ENCODE data around the gene RAPGEF1. TPM values are rescaled to one million over a fixed set of nuclear protein-coding genes. Genes with fewer than 3 reads are reported as not detected.
"Not testable (repeated sequence)": the region's sequence is repeated elsewhere in the genome, so short reads cannot be mapped to it uniquely, and the experiment has no call there.

RAPGEF1 gene
- total and polyA plus RNA-seq, 2 donors (not counting 1 experiment from before 2014, with no cell fraction given), result 33.3 to 42.8 TPM

DNA sequence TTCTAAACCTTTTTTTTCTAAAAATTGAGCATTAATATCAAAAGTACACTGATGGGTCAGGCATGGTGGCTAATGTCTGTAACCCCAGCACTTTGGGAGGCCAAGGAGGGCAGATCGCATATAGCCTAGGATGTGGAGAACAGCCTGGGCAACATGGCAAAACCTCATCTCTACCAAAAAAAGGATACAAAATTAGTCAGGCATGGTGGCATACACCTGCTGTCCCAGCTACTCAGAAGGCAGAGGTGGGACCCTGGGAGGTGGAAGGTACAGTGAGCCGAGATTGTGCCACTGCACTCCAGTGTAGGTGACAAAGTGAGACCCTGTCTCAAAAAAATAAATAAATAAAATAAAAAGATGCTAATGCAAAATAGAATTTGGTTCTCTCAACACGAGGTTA is 49.4 kb downstream of the RAPGEF1 start:
- no peaks in the 10 kb centered on the region for H4K20me1 ChIP-seq (ENCODE audit: control insufficient read depth, extremely low read depth, insufficient read depth, low read length)
- no peak for DNase-seq (ENCODE audit: low read depth in 2 of 2)
- no peak overlapping the region for H3K4me3 ChIP-seq (replicated peaks in 1 of 4; ENCODE audit: control extremely low read depth in 1 of 4, insufficient read depth in 1 of 4, low read depth in 3 of 4, low read length in 4 of 4)
- no peak overlapping the region for H2AFZ ChIP-seq (ENCODE audit: low read length)
- peaks cover 8% of the 10 kb centered on the region for H3K79me2 ChIP-seq (ENCODE audit: control insufficient read depth, insufficient read depth, low read length)
- no peaks in the 10 kb centered on the region for H3K9me3 ChIP-seq (ENCODE audit: control insufficient read depth, insufficient read depth, low read depth, low read length)
- H3K27me3 ChIP-seq (ENCODE audit: control insufficient read depth, insufficient read depth, low read length), result no peaks in the 10 kb centered on the region
- H3K27ac ChIP-seq (ENCODE audit: insufficient read depth, low read length), result no peak overlapping the region
- no peaks in the 10 kb centered on the region for H3K36me3 ChIP-seq (ENCODE audit: control insufficient read depth, insufficient read depth, low read length)
- H3K9ac ChIP-seq (ENCODE audit: insufficient read depth, low read length), result no peak overlapping the region
- TF ChIP-seq, protein P1, sequence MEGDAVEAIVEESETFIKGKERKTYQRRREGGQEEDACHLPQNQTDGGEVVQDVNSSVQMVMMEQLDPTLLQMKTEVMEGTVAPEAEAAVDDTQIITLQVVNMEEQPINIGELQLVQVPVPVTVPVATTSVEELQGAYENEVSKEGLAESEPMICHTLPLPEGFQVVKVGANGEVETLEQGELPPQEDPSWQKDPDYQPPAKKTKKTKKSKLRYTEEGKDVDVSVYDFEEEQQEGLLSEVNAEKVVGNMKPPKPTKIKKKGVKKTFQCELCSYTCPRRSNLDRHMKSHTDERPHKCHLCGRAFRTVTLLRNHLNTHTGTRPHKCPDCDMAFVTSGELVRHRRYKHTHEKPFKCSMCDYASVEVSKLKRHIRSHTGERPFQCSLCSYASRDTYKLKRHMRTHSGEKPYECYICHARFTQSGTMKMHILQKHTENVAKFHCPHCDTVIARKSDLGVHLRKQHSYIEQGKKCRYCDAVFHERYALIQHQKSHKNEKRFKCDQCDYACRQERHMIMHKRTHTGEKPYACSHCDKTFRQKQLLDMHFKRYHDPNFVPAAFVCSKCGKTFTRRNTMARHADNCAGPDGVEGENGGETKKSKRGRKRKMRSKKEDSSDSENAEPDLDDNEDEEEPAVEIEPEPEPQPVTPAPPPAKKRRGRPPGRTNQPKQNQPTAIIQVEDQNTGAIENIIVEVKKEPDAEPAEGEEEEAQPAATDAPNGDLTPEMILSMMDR (conservative IDR thresholded peaks at IDR 0.05 in 1 of 2, IDR thresholded peaks at IDR 0.05 in 1 of 2; ENCODE audit: low read depth in 1 of 2, low read length in 2 of 2), result no peak
- TF ChIP-seq EZH2 (IDR thresholded peaks at IDR 0.05; ENCODE audit: low read length, missing control alignments), result no peak
- no peak overlapping the region for H3K4me2 ChIP-seq (ENCODE audit: extremely low read depth, insufficient read depth, low read length)
- H3K4me1 ChIP-seq (ENCODE audit: control insufficient read depth, extremely low read depth, insufficient read depth, low read length), result no peaks in the 10 kb centered on the region

DNA sequence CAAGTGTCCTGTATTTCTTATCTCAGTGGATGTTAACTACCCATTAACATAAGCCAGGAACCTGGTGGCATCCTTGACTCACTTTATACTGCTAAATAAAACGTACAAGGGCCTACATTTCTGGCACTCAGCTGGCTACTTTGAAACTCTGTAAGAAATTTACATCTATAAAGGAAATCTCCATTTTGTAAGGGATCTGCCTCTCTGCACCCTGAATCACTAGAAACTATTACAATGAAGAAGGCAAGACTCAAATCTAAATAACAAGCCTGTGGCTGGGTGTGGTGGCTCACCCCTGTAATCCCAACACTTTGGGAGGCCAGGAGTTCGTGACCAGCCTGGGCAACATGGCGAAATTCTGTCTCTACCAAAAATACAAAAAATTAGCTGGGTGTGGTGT is 51.5 kb downstream of the RAPGEF1 start:
- Histone ChIP-seq H2AFZ (ENCODE audit: low read length) (no peak overlapping the region), H3K9me3 (ENCODE audit: control insufficient read depth, insufficient read depth, low read depth, low read length) (no peaks in the 10 kb centered on the region), H3K9ac (ENCODE audit: insufficient read depth, low read length) (no peak overlapping the region), H3K27ac (ENCODE audit: insufficient read depth, low read length) (no peak overlapping the region), H3K4me1 (ENCODE audit: control insufficient read depth, extremely low read depth, insufficient read depth, low read length) (no peaks in the 10 kb centered on the region), H3K36me3 (ENCODE audit: control insufficient read depth, insufficient read depth, low read length) (no peaks in the 10 kb centered on the region), H3K4me2 (ENCODE audit: extremely low read depth, insufficient read depth, low read length) (no peak overlapping the region), H3K79me2 (ENCODE audit: control insufficient read depth, insufficient read depth, low read length) (peaks cover 4% of the 10 kb centered on the region), H3K4me3 (replicated peaks in 1 of 4; ENCODE audit: control extremely low read depth in 1 of 4, insufficient read depth in 1 of 4, low read depth in 3 of 4, low read length in 4 of 4) (no peak overlapping the region), H4K20me1 (ENCODE audit: control insufficient read depth, extremely low read depth, insufficient read depth, low read length) (no peaks in the 10 kb centered on the region), H3K27me3 (ENCODE audit: control insufficient read depth, insufficient read depth, low read length) (no peaks in the 10 kb centered on the region)
- no peak for DNase-seq (ENCODE audit: low read depth in 2 of 2)
- no peak for TF ChIP-seq EZH2 (IDR thresholded peaks at IDR 0.05; ENCODE audit: low read length, missing control alignments)
- TF ChIP-seq, protein P1 (conservative IDR thresholded peaks at IDR 0.05 in 1 of 2, IDR thresholded peaks at IDR 0.05 in 1 of 2; ENCODE audit: low read depth in 1 of 2, low read length in 2 of 2), result no peak

DNA sequence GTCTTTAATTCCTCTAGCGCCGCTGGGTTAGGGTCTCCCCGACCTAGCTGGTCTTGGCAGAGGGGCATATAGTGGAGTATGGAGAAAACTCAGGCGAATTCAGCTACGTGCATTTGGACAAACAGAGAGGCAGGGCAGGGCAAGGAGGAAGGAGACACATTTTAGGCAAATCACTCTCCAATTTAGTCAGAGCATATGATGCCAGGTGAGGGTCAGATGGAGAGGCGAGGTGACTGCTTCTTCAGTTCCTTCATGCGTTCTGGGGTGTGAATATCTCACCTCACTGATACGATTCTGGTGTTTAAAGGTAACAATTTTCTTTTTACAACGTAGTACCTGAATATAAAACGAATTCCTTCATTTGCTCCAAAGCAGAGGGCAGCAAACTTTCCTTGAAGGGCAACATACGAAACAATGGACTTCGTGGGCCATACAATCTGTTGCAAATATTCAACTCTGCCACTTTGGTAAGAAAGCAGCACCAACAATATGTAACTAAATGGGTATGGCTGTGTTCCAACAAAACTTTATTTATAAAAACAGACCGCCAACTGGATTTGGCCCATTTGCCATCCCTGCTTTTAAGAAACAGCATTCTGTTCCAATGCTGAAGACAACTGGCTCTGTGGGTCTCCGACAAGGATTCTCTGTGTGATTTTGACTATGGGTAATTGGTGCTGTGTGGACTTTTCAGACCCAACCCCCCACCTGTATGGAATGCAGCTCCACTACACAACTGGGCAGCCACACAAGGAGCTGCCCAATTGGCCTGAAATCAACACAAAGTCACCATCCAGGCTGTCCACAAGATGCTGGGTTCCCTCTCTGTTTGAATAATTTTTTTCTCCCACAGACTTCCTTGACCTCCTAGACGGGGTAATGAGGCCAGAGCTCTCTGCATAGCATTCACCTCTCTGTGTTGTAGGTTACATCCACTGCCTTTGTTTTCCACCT is 53.8 kb downstream of the RAPGEF1 start:
- Histone ChIP-seq H3K9me3 (ENCODE audit: control insufficient read depth, insufficient read depth, low read depth, low read length) (no peaks in the 10 kb centered on the region), H3K4me2 (ENCODE audit: extremely low read depth, insufficient read depth, low read length) (no peak overlapping the region), H3K79me2 (ENCODE audit: control insufficient read depth, insufficient read depth, low read length) (peaks cover 4% of the 10 kb centered on the region), H3K27me3 (ENCODE audit: control insufficient read depth, insufficient read depth, low read length) (no peaks in the 10 kb centered on the region), H4K20me1 (ENCODE audit: control insufficient read depth, extremely low read depth, insufficient read depth, low read length) (no peaks in the 10 kb centered on the region), H3K4me3 (replicated peaks in 1 of 4; ENCODE audit: control extremely low read depth in 1 of 4, insufficient read depth in 1 of 4, low read depth in 3 of 4, low read length in 4 of 4) (no peak overlapping the region), H3K4me1 (ENCODE audit: control insufficient read depth, extremely low read depth, insufficient read depth, low read length) (no peaks in the 10 kb centered on the region), H3K27ac (ENCODE audit: insufficient read depth, low read length) (no peak overlapping the region), H3K36me3 (ENCODE audit: control insufficient read depth, insufficient read depth, low read length) (no peaks in the 10 kb centered on the region), H2AFZ (ENCODE audit: low read length) (no peak overlapping the region), H3K9ac (ENCODE audit: insufficient read depth, low read length) (no peak overlapping the region)
- DNase-seq (ENCODE audit: low read depth in 2 of 2), result no peak
- TF ChIP-seq, protein P1 (conservative IDR thresholded peaks at IDR 0.05 in 1 of 2, IDR thresholded peaks at IDR 0.05 in 1 of 2; ENCODE audit: low read depth in 1 of 2, low read length in 2 of 2), result no peak
- no peak for TF ChIP-seq EZH2 (IDR thresholded peaks at IDR 0.05; ENCODE audit: low read length, missing control alignments)

DNA sequence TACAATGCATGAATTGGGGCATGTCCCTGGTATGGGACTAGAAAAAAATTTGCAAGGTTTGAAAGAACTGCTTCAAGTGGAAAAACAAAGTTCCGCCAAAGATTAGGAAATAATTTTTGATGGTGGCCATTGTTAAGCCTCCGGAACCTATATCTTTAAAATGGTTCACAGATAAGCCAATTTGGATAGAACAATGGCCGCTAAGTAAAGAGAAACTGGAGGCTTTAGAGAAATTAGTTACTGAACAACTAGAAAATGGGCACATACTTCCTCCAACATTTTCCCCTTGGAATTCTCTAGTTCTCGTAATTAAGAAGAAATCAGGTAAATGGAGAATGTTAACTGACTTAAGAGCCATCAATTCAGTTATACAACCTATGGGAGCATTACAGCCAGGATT is 56.8 kb downstream of the RAPGEF1 start:
- H3K36me3 ChIP-seq (ENCODE audit: control insufficient read depth, insufficient read depth, low read length); DNase-seq (ENCODE audit: low read depth in 2 of 2); H3K4me1 ChIP-seq (ENCODE audit: control insufficient read depth, extremely low read depth, insufficient read depth, low read length); H3K4me2 ChIP-seq (ENCODE audit: extremely low read depth, insufficient read depth, low read length); H3K79me2 ChIP-seq (ENCODE audit: control insufficient read depth, insufficient read depth, low read length); H3K27me3 ChIP-seq (ENCODE audit: control insufficient read depth, insufficient read depth, low read length); H4K20me1 ChIP-seq (ENCODE audit: control insufficient read depth, extremely low read depth, insufficient read depth, low read length); H3K9me3 ChIP-seq (ENCODE audit: control insufficient read depth, insufficient read depth, low read depth, low read length); H2AFZ ChIP-seq (ENCODE audit: low read length); H3K27ac ChIP-seq (ENCODE audit: insufficient read depth, low read length); H3K4me3 ChIP-seq (replicated peaks in 1 of 4; ENCODE audit: control extremely low read depth in 1 of 4, insufficient read depth in 1 of 4, low read depth in 3 of 4, low read length in 4 of 4); H3K9ac ChIP-seq (ENCODE audit: insufficient read depth, low read length): not testable (repeated sequence)

Data from fibroblast of lung (primary cell).